Stimulated activated effector memory CD8-positive, alpha-beta T cell treated with anti-CD3 and anti-CD28 coated beads, Interleukin-12 subunit alpha, Interleukin-12 subunit beta, amount 100 ng/mL, for 72 hours (primary cell): ENCODE results near the gene BPIFA3.

Experiments used
- ATAC-seq: fragments of 150-1000 bp; cut with Tn5 transposase; 2 replicates; pipeline ENCODE4 v1.10.0; 2021
- DNase-seq, 2 donors: peaks; one replicate each; pipeline ENCODE4 v3.0.0; 2021 to 2022; ENCODE audit warnings: low spot score in 2 of 2
- H3K27ac Mint-ChIP-seq: one replicate; pipeline ENCODE4 v1.8.0; 2022; ENCODE audit warnings: mild to moderate bottlenecking, mixed read lengths
- H3K36me3 Mint-ChIP-seq: one replicate; pipeline ENCODE4 v1.8.0; 2022; ENCODE audit warnings: mild to moderate bottlenecking, mixed read lengths
- H3K4me1 Mint-ChIP-seq: one replicate; pipeline ENCODE4 v1.8.0; 2022; ENCODE audit warnings: mixed read lengths
- H3K4me3 Mint-ChIP-seq: one replicate; pipeline ENCODE4 v1.8.0; 2022; ENCODE audit warnings: mild to moderate bottlenecking, mixed read lengths
- H3K9me3 Mint-ChIP-seq: one replicate; pipeline ENCODE4 v1.8.0; 2022; ENCODE audit warnings: mixed read lengths

Gene BPIFA3

DNA sequence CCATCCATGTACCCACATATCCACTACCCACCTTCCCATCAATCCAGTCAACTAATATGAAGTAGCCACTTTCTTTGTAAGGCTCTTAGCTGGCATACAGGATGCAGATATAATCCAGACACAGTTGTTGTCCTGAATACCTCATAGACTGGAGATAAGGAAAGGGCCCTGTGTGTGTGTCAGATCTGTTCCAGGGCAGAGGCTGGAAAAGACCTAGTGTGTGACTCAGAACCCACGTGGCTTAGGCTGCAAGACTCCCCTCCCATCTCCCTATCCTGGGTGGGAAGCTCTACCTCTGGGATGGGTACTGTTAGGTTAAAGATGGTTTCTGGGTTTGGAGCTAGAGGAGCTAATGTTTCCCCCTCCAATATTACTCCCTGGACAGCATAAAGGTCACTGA is 22.3 kb downstream of the BPIFA3 start:
- H3K27ac Mint-ChIP-seq = no peak overlapping the region
- no peak for ATAC-seq
- H3K4me1 Mint-ChIP-seq = no peaks in the 10 kb centered on the region
- no peak for DNase-seq
- no peak overlapping the region for H3K4me3 Mint-ChIP-seq
- no peaks in the 10 kb centered on the region for H3K36me3 Mint-ChIP-seq
- H3K9me3 Mint-ChIP-seq = no peaks in the 10 kb centered on the region

DNA sequence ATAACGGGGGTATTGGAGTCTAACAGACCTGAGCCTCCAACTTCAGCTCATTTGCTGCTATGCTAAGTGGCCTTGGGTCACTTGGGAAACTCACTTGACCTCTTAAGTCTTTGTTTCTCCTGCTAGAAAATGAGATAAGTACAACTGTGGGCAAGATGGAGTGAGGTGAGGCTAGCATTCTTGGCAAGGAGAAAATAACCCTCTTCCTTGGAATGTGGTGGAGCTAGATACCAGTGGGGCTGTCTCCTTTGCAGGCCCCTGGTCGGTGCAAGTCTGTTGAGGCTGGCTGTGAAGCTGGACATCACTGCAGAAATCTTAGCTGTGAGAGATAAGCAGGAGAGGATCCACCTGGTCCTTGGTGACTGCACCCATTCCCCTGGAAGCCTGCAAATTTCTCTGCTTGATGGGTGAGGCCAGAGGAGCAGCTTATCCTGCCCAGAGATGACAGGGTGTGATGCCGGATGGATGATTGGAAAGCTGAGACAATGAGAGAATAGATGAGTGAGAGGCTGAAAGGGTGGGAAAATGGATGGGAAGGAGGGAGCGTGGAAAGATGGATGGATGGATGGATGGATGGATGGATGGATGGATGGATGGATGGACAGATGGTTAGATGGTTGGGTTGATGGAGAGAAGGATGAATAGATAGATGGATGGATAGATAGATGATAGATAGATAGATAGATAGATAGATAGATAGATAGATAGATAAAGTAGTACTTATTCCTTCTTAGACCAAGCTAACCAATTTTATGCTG is 23.0 kb downstream of the BPIFA3 start:
- Mint-ChIP-seq H3K36me3 (no peaks in the 10 kb centered on the region), H3K4me3 (no peak overlapping the region), H3K9me3 (no peaks in the 10 kb centered on the region), H3K4me1 (no peaks in the 10 kb centered on the region), H3K27ac (no peak overlapping the region)
- no peak for DNase-seq
- no peak for ATAC-seq

DNA sequence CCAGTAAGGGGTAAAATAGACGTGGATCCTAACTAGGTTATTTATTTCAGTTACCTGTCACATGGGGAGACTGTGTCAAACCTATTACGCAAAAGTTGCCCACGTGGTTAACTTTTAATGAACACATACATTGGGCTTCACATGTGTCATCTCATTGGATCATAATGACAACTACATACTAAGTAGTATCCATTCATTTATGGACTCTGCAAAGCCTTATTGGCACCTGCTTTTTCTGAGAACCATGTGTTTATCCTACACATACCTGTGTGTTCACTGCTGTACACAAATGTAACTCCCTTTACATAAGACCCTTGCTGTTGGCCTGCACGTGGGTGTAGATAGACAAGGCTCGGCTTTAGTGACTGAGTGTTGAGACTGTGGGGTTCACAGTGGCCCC is 23.8 kb downstream of the BPIFA3 start:
- no peaks in the 10 kb centered on the region for H3K4me1 Mint-ChIP-seq

DNA sequence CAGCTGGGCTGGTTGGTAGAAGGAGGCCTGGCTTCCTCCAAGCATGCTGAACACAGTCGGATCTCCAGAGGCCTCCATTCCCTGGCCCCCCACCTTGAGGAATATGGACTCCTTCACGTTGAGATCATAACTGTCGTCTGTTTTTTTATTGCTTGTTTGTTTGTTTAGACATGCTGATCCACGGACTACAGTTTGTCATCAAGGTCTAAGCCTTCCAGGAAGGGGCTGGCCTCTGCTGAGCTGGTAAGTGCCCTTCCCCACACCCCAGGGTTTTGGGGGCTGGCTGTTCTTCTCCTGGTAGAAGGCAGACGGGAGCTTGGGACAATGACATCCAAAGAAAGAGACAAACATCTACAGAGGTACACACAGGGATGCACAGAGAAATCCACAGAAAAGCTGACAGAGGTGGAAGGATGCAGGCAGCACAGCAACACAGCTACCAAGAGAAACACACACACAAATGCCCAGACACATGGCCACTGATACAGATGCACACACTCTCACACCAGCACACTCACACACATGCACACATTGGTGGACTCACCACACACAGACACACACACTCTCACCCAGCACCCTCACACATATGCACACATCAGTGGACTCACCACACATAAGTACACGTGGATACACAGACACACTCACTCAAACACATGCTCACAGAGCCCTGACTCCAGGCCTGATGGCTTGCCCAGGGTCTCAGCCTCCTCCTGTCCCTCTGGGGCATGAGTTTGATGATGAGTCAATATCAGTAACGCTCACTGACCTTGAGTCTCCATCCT is 25.4 kb downstream of the BPIFA3 start:
- Mint-ChIP-seq H3K4me1 (no peaks in the 10 kb centered on the region), H3K36me3 (no peaks in the 10 kb centered on the region), H3K4me3 (no peak overlapping the region), H3K27ac (no peak overlapping the region), H3K9me3 (no peaks in the 10 kb centered on the region)
- DNase-seq = no peak
- ATAC-seq = peak; percentile 7

More for the DNA sequence above, 23.8 kb downstream of the BPIFA3 start:
- no peak overlapping the region for H3K27ac Mint-ChIP-seq
- no peak overlapping the region for H3K4me3 Mint-ChIP-seq
- no peak for ATAC-seq
- no peaks in the 10 kb centered on the region for H3K9me3 Mint-ChIP-seq
- H3K36me3 Mint-ChIP-seq = no peaks in the 10 kb centered on the region
- no peak for DNase-seq

DNA sequence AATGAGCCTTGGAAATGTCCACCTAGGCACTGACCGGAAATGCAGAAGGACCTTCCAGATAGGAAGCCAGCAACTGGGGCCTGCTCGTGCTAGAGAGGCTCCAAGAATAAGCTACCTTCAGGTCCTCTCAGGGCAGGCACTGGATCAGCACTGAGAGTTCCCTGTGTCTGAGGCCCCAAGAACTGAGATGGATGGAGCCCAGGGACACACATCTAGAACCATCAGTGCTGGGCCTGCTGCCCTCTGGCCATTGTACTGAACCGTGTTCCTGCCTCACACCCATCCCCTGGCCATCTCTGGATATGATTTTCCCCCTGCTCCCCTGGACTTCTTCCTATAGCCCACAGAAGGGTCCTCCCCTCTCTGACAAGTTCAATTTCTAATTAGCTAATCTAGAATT is 28.9 kb downstream of the BPIFA3 start:
- no peaks in the 10 kb centered on the region for H3K4me1 Mint-ChIP-seq
- no peaks in the 10 kb centered on the region for H3K9me3 Mint-ChIP-seq
- no peak overlapping the region for H3K27ac Mint-ChIP-seq
- H3K4me3 Mint-ChIP-seq = no peak overlapping the region
- ATAC-seq = no peak
- DNase-seq = no peak
- H3K36me3 Mint-ChIP-seq = no peaks in the 10 kb centered on the region

DNA sequence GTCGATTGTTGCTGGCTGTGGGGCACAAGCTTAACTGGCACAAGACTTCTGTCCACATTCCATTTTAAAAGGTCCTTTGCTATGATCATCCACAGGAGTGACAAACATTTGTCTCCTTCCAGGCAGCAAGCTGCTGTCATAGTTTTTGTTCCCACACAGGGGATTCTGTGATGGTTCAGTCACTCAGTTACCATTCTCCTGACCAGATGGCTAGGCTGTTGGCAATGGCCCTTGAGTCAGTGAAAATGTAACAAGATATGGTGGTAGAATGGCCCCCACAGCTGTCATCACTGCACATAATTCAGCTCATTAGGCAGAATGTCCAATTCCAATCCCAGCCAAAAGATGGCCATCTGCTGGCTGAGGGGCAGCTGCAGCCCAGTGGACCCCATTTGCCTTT is 32.3 kb downstream of the BPIFA3 start:
- Mint-ChIP-seq H3K9me3 (peaks cover 3% of the 10 kb centered on the region), H3K27ac (no peak overlapping the region)
- no peak for ATAC-seq

DNA sequence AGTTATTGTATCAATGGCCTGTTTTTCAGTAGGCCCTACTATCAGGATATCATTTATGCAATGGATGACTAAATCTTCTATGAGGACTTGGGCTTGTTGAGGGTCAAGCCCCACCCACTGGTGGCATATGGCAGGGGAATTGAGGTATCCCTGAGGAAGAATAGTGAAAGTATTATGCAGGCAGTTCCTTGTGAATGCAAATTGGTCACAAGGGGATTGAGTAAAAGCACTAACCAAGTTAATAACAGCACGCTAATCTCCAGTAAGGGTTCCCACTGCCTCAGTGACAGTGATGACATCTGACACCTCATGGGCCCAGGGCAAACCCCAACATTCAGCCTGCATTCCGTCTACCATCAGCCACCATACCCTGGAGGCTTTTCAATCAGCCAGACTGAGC is 33.5 kb downstream of the BPIFA3 start:
- H3K36me3 Mint-ChIP-seq = no peaks in the 10 kb centered on the region
- no peak overlapping the region for H3K4me3 Mint-ChIP-seq
- peaks cover 3% of the 10 kb centered on the region for H3K9me3 Mint-ChIP-seq
- no peak for DNase-seq
- no peaks in the 10 kb centered on the region for H3K4me1 Mint-ChIP-seq
- no peak overlapping the region for H3K27ac Mint-ChIP-seq
- no peak for ATAC-seq

More for the DNA sequence above, 32.3 kb downstream of the BPIFA3 start:
- DNase-seq = no peak
- Mint-ChIP-seq H3K4me3 (no peak overlapping the region), H3K4me1 (no peaks in the 10 kb centered on the region), H3K36me3 (no peaks in the 10 kb centered on the region)

DNA sequence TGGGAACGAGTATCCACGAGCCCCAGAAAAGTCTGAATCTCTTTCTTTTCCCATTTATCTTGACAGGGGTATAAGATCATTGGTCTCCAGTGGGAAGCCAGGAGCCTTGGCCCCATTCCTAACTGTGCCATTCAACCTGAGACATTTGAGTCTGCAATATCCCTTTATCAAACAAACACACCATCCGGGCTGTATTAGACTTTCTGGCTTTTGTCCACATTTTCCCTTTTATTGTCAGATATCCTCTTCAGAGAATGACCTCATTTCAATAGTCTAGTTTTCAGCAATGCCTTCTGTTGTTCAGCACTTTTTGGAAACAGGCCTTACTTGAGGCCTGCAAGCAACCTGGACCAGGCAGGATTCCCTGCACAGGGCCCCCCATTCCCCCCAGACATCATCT is 34.3 kb downstream of the BPIFA3 start:
- DNase-seq (no peak), ATAC-seq (no peak)
- Mint-ChIP-seq H3K4me1 (no peaks in the 10 kb centered on the region), H3K36me3 (no peaks in the 10 kb centered on the region), H3K27ac (no peak overlapping the region), H3K9me3 (peaks cover 3% of the 10 kb centered on the region), H3K4me3 (no peak overlapping the region)

DNA sequence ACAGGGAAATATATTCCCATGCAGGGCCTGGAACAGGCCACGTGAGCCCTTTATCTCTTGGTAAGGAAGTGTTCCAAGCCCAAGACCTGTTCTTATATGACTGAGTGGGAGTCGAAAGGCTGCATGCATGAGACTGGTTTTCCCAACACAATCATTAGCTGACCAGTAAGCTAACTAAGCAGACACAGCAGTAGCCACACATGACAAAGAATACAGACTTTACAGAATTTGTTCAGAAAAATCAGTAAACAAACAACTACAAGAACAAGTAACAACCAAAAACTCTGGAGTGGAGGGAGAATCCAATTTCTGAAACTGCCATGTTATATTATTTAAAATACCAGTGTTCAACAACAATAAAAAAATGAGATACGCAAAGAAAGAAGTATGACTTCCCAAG is 35.3 kb downstream of the BPIFA3 start:
- Mint-ChIP-seq H3K4me1 (no peaks in the 10 kb centered on the region), H3K27ac (no peak overlapping the region), H3K36me3 (no peaks in the 10 kb centered on the region), H3K9me3 (peaks cover 3% of the 10 kb centered on the region), H3K4me3 (no peak overlapping the region)
- ATAC-seq (no peak), DNase-seq (no peak)

DNA sequence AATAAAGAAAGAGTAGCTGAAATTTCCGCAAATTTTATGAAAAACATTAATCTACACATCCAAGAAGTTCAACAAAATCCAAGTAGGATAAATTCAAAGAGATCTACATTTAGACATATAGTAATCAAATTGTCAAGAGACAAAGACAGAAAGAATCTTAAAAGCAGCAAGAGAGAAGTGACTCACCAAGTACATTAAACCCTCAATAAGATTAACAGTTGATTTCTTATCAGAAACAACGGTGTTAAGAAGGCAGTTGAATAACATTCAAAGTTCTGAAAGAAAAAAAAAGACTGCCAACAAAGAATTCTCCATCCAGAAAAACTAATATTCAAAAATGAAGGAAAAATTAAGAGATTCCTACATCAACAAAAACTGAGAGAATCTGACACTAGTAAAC is 37.9 kb downstream of the BPIFA3 start:
- no peak overlapping the region for H3K4me3 Mint-ChIP-seq
- DNase-seq = no peak
- H3K36me3 Mint-ChIP-seq = no peaks in the 10 kb centered on the region
- no peaks in the 10 kb centered on the region for H3K4me1 Mint-ChIP-seq
- H3K27ac Mint-ChIP-seq = no peak overlapping the region
- ATAC-seq = no peak
- peaks cover 3% of the 10 kb centered on the region for H3K9me3 Mint-ChIP-seq

DNA sequence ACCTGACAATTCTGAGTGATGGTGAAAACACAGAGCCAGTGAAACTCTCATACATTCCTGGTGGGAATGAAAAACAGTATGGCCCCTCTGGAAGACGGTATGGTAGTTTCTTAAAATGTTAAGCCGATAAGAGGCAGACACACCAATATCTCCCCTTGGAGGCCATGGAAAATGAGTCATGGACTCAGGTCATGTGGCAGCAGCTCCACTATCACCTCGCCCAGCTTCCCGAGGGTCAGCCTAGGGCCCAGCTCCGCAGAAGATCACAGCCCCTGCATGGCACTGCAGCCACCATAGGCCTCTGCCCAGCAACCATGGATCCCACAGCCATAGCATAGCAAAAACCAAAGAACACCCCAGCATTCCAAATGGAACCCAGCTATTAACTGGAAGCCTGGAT is 40.1 kb downstream of the BPIFA3 start:
- DNase-seq (no peak), ATAC-seq (no peak)
- Mint-ChIP-seq H3K4me3 (no peak overlapping the region), H3K4me1 (no peaks in the 10 kb centered on the region), H3K36me3 (no peaks in the 10 kb centered on the region), H3K9me3 (peaks cover 3% of the 10 kb centered on the region), H3K27ac (no peak overlapping the region)

DNA sequence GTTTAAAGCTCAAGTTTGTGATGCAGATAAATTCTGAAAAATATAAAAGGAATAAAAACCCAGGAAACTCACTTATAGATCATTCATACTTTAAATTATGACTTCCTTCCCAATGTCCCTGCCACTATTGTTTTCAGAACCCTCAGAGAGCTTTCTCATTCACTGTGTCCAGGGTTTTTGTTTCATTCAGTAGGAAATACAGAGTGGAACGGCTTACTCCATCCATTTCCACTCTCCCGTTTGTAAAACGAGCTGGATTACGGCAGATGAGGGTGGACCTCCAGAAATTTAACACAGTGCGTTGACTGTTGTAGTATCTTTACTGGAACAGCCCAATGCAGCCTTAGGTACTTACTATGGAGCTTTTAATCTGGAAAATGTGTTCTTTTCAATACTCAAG is 42.2 kb downstream of the BPIFA3 start:
- Mint-ChIP-seq H3K4me1 (no peaks in the 10 kb centered on the region), H3K9me3 (peaks cover under 1% of the 10 kb centered on the region), H3K27ac (no peak overlapping the region)

DNA sequence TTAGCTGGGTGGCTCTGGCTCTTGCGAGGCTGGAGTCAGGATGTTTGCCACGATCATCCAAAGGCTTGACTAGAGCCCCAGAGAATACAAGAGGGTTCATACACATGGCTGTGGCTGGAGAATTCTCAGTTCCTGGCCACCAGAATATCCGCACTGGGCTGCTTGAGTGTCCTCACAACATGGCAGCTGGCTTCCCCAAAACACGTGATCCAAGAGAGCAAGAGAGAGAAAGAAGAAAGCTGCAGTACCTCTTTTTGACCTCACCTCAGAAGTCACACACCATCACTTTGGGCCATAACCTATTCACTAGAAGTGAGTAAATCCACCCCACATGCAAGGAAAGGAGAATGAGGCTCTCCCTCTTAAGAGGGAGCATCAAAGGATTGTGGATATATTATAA is 44.3 kb downstream of the BPIFA3 start:
- Mint-ChIP-seq H3K4me1 (no peaks in the 10 kb centered on the region), H3K4me3 (no peak overlapping the region), H3K9me3 (no peaks in the 10 kb centered on the region), H3K27ac (no peak overlapping the region), H3K36me3 (no peaks in the 10 kb centered on the region)
- DNase-seq (no peak), ATAC-seq (no peak)

More for the DNA sequence above, 42.2 kb downstream of the BPIFA3 start:
- DNase-seq (no peak), ATAC-seq (no peak)
- Mint-ChIP-seq H3K36me3 (no peaks in the 10 kb centered on the region), H3K4me3 (no peak overlapping the region)

DNA sequence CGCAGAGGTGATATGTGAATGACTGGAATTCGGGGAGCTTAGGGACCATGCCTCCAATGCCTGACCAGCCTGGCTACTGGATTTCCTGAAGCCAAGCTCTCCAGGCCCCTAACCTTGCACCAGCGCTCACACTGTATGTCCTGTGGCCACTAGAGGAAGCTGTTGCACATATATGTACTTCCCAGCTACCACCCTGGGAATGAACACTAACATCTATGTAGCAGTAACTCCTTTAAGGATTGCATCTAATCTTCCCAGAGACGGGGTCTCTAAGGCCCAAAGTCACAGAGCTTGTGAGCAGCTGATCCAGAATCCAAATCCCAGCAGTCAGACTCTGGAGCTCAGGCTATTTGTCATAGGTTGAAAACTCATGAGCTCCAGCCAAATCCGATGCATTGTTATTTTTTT is 45.5 kb downstream of the BPIFA3 start:
- Mint-ChIP-seq H3K4me3 (no peak overlapping the region), H3K9me3 (no peaks in the 10 kb centered on the region), H3K4me1 (no peaks in the 10 kb centered on the region), H3K27ac (no peak overlapping the region), H3K36me3 (no peaks in the 10 kb centered on the region)
- no peak for DNase-seq
- peak; percentile 67 for ATAC-seq

DNA sequence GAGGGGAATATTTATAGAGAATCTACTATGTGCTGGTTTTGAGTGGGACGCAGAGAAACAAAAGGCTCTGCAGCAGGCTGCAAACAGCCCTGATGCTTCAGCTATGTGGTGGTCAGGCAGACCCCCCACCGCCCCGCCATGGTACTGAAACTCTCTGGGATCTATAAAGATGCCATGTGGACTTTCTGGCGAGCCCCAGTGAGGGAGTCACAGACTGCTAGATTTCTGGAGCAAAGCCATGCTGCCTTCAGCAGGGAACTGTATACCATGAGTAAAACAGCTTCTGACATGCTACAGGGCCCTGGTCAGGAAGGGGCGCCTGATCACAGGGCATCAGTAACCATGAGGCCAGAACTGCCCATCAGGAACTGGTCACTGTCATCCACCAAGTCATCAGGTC is 46.6 kb downstream of the BPIFA3 start:
- ATAC-seq = no peak
- DNase-seq = no peak
- Mint-ChIP-seq H3K4me3 (no peak overlapping the region), H3K9me3 (no peaks in the 10 kb centered on the region), H3K36me3 (no peaks in the 10 kb centered on the region), H3K4me1 (no peaks in the 10 kb centered on the region), H3K27ac (no peak overlapping the region)

DNA sequence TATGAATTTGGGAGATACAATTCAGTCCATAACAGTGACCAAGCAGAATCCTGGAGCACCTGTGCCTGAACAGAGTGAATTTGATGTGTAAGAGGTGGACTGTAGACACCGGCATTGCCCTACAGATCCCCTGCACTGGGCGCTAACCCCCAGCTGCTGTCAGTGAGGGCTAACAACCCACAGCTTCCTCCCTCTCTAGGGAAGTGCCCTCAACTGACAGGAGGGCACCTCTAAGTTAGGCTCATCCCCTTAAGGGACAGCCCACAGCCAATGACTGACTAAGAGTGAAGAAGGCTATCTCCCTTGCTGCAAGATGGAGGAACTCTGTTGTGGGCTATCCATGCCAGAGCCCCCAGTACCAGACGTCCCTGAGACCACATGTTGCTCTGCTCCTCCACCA is 50.5 kb downstream of the BPIFA3 start:
- H3K27ac Mint-ChIP-seq = no peak overlapping the region
- no peak for DNase-seq

More for the DNA sequence above, 50.5 kb downstream of the BPIFA3 start:
- Mint-ChIP-seq H3K4me3 (no peak overlapping the region), H3K36me3 (no peaks in the 10 kb centered on the region), H3K4me1 (no peaks in the 10 kb centered on the region), H3K9me3 (no peaks in the 10 kb centered on the region)
- no peak for ATAC-seq
